ENCODE measurements around the gene TBC1D23. TPM values are rescaled to one million over a fixed set of nuclear protein-coding genes. Genes with fewer than 3 reads are reported as not detected.
"Not testable (repeated sequence)": the region's sequence is repeated elsewhere in the genome, so short reads cannot be mapped to it uniquely, and the experiment has no call there.

TBC1D23 gene
- total RNA-seq, 1 donor from 2014 or later = 56.9 TPM

GRCh38 chr3:100334488-100335351 lies 73.9 kb downstream of the TBC1D23 start, which contains the start of gene NIT2:
Gene NIT2, plus strand, starts transcription at chr3:100334757. Its CDS starts 35 bp downstream, at chr3:100334792.
- H3K4me1 ChIP-seq = peaks cover 0 to 5% of the 10 kb centered on the region in 2 donors
- H3K36me3 ChIP-seq = peaks cover 3 to 4% of the 10 kb centered on the region in 2 donors
- no peaks in the 10 kb centered on the region for H3K9me3 ChIP-seq
- peak; percentile 46 to 92 for DNase-seq (ENCODE audit: low spot score in 2 of 2)
- TF ChIP-seq, protein P1, sequence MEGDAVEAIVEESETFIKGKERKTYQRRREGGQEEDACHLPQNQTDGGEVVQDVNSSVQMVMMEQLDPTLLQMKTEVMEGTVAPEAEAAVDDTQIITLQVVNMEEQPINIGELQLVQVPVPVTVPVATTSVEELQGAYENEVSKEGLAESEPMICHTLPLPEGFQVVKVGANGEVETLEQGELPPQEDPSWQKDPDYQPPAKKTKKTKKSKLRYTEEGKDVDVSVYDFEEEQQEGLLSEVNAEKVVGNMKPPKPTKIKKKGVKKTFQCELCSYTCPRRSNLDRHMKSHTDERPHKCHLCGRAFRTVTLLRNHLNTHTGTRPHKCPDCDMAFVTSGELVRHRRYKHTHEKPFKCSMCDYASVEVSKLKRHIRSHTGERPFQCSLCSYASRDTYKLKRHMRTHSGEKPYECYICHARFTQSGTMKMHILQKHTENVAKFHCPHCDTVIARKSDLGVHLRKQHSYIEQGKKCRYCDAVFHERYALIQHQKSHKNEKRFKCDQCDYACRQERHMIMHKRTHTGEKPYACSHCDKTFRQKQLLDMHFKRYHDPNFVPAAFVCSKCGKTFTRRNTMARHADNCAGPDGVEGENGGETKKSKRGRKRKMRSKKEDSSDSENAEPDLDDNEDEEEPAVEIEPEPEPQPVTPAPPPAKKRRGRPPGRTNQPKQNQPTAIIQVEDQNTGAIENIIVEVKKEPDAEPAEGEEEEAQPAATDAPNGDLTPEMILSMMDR (IDR thresholded peaks at IDR 0.05) = peak in 1 of 3 experiments; percentile 18
- no peaks in the 10 kb centered on the region for H3K27me3 ChIP-seq
- peak within 1 kb of the TSS; percentile 77 to 78 for H3K27ac ChIP-seq
- intact Hi-C loops (cut with DNase I) = no loop called here
- H3K4me3 ChIP-seq = peak within 1 kb of the TSS; percentile 69 to 77

DNA sequence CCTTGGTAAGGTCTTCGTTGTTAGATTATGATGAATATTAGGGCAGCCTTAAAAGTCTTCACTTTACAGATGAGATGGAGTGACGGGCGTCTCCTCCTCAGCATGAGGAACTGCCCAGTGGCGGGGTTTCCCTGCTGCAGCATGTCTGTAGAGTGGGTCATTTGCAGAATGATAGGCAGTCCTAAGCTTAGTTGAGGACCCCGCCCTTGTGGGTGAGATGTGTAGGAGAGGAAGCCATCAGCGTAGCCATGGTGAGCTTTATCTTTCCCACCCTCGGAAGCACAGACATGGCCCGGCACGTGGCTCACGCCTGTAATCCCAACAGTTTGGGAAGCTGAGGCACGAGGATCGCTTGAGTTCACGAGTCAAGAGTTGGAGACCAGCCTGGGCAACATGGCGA lies 74.6 kb downstream of the TBC1D23 start:
- TF ChIP-seq, protein P1 (IDR thresholded peaks at IDR 0.05) = no peak
- Histone ChIP-seq H3K27me3 (no peaks in the 10 kb centered on the region), H3K36me3 (peaks cover 8% of the 10 kb centered on the region in 2 donors), H3K9me3 (no peaks in the 10 kb centered on the region), H3K4me1 (peaks cover 0 to 5% of the 10 kb centered on the region in 2 donors), H3K4me3 (peak overlapping the region; percentile 69 to 77), H3K27ac (peak overlapping the region; percentile 77 to 78)
- intact Hi-C loops (cut with DNase I) = no loop called here
- no peak for DNase-seq (ENCODE audit: low spot score in 2 of 2)

DNA sequence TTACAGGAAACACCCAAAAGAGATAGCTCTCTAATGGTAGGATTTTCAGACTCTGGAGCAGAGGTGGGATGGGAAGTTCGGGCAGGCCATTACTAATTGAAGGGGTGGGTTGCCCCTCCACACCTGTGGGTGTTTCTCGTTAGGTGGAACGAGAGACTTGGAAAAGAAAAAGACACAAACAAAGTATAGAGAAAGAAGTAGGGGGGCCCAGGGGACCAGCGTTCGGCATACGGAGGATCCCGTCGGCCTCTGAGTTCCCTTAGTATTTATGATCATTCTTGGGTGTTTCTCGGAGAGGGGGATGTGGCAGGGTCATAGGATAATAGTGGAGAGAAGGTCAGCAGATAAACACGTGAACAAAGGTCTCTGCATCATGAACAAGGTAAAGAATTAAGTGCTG lies 75.4 kb downstream of the TBC1D23 start:
- Histone ChIP-seq H3K27ac (peak overlapping the region; percentile 37 to 77), H3K36me3 (peaks cover 13 to 16% of the 10 kb centered on the region in 2 donors)
- H3K4me3 ChIP-seq; H3K4me1 ChIP-seq; DNase-seq (ENCODE audit: low spot score in 2 of 2); intact Hi-C loops (cut with DNase I); H3K27me3 ChIP-seq; H3K9me3 ChIP-seq: not testable (repeated sequence)

DNA sequence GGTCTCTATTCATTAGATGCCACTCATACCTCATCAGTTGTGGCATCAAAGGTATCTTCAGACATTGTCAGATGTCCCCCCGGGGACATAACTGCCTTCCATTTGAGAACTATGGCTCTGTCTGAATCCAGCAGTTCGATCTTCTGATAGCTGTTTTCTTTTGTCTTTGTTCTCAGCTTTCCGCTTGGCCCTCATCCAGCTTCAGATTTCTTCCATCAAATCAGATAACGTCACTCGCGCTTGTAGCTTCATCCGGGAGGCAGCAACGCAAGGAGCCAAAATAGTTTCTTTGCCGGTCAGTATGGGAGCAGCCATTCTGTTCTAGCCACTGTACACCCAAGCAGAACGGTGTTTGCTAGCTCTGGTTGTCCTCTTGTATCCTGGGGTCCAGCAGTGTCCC lies 78.1 kb downstream of the TBC1D23 start:
- Histone ChIP-seq H3K9me3 (no peaks in the 10 kb centered on the region), H3K36me3 (peaks cover 26 to 32% of the 10 kb centered on the region in 2 donors), H3K4me3 (no peak overlapping the region), H3K4me1 (peaks cover 0 to 3% of the 10 kb centered on the region in 2 donors), H3K27ac (no peak overlapping the region), H3K27me3 (no peaks in the 10 kb centered on the region)
- no peak for DNase-seq (ENCODE audit: low spot score in 2 of 2)
- TF ChIP-seq, protein P1 (IDR thresholded peaks at IDR 0.05) = no peak
- intact Hi-C loops (cut with DNase I) = no loop called here

GRCh38 chr3:100339786-100340185 lies 79.0 kb downstream of the TBC1D23 start:
- Histone ChIP-seq H3K4me1 (no peaks in the 10 kb centered on the region), H3K4me3 (no peak overlapping the region), H3K27me3 (no peaks in the 10 kb centered on the region), H3K9me3 (no peaks in the 10 kb centered on the region), H3K27ac (no peak overlapping the region), H3K36me3 (peaks cover 30 to 38% of the 10 kb centered on the region in 2 donors)
- no peak for DNase-seq (ENCODE audit: low spot score in 2 of 2)
- intact Hi-C loops (cut with DNase I) = no loop called here
- TF ChIP-seq, protein P1 (IDR thresholded peaks at IDR 0.05) = no peak

GRCh38 chr3:100340527-100340926 lies 79.7 kb downstream of the TBC1D23 start:
- Histone ChIP-seq H3K27ac (no peak overlapping the region), H3K27me3 (no peaks in the 10 kb centered on the region), H3K4me3 (no peak overlapping the region), H3K9me3 (no peaks in the 10 kb centered on the region), H3K4me1 (no peaks in the 10 kb centered on the region), H3K36me3 (peaks cover 35 to 46% of the 10 kb centered on the region in 2 donors)
- TF ChIP-seq, protein P1 (IDR thresholded peaks at IDR 0.05) = no peak
- intact Hi-C loops (cut with DNase I) = no loop called here
- DNase-seq (ENCODE audit: low spot score in 2 of 2) = no peak

Measured in ascending aorta (tissue), 2 donors.